HepG2 (cell line): ENCODE results near the gene DCPS. TPM values are rescaled to one million over a fixed set of nuclear protein-coding genes. Genes with fewer than 3 reads are reported as not detected.

ENCODE experiments used
- ATRX ChIP-seq: sonication (generic); formaldehyde crosslinking; IDR thresholded peaks from 2 replicates; pipeline ENCODE4 v1.4.0; 2020; ENCODE audit warnings: missing genetic modification reagents, borderline replicate concordance
- CENPT ChIP-seq: sonication (generic); formaldehyde crosslinking; IDR thresholded peaks from 2 replicates; pipeline ENCODE4 v1.8.0; 2022; ENCODE audit warnings: low read depth, mild to moderate bottlenecking, moderate library complexity, missing genetic modification reagents
- CTCF ChIP-seq: sonication (generic); formaldehyde crosslinking; IDR thresholded peaks from 2 replicates; pipeline ENCODE4 v1.5.0; 2020; ENCODE audit warnings: mild to moderate bottlenecking, missing genetic modification reagents, moderate library complexity
- E2F2 ChIP-seq: sonication (generic); formaldehyde crosslinking; IDR thresholded peaks from 2 replicates; pipeline ENCODE4 v1.4.0; 2020; ENCODE audit warnings: missing genetic modification reagents, borderline replicate concordance
- ELF3 ChIP-seq: IDR thresholded peaks from 2 replicates; pipeline ENCODE4 v1.6.1; 2016; ENCODE audit warnings: missing genetic modification reagents, missing compliant biosample characterization
- ETS1 ChIP-seq: sonication (generic); formaldehyde crosslinking; IDR thresholded peaks from 2 replicates; pipeline ENCODE4 v1.4.0; 2020; ENCODE audit warnings: missing genetic modification reagents
- FLYWCH1 ChIP-seq: sonication (generic); formaldehyde crosslinking; IDR thresholded peaks from 2 replicates; pipeline ENCODE4 v1.8.1; 2023; ENCODE audit warnings: mild to moderate bottlenecking, missing genetic modification reagents
- NFKB2 ChIP-seq: sonication (generic); formaldehyde crosslinking; IDR thresholded peaks from 2 replicates; pipeline ENCODE4 v1.4.0; 2020; ENCODE audit warnings: missing genetic modification reagents, borderline replicate concordance
- NFKBIZ ChIP-seq: IDR thresholded peaks from 2 replicates; pipeline ENCODE4 v1.6.1; 2018; ENCODE audit warnings: missing genetic modification reagents, missing compliant biosample characterization
- PATZ1 ChIP-seq: sonication (generic); formaldehyde crosslinking; IDR thresholded peaks from 2 replicates; pipeline ENCODE4 v1.4.0; 2020; ENCODE audit warnings: missing genetic modification reagents
- POLR2A ChIP-seq, 2 experiments: IDR thresholded peaks; 2 replicates each; pipeline ENCODE4 v1.6.1; 2011; ENCODE audit warnings: low read depth in 2 of 2, low read length in 2 of 2, mild to moderate bottlenecking in 1 of 2, moderate library complexity in 1 of 2; ENCODE audit not compliant: insufficient read depth in 1 of 2
- RAD21 ChIP-seq: fragments of 450-650 bp; formaldehyde crosslinking; IDR thresholded peaks from 2 replicates; pipeline ENCODE4 v1.5.0; 2020; ENCODE audit warnings: mild to moderate bottlenecking
- SMC3 ChIP-seq: IDR thresholded peaks from 2 replicates; pipeline ENCODE4 v1.6.1; 2011; ENCODE audit warnings: low read length, improper control_type of control experiment
- TFAP4 ChIP-seq: sonication (generic); IDR thresholded peaks from 2 replicates; pipeline ENCODE4 v1.6.1; 2016; ENCODE audit warnings: low read depth, borderline replicate concordance
- TRIM24 ChIP-seq: sonication (generic); formaldehyde crosslinking; IDR thresholded peaks from 2 replicates; pipeline ENCODE4 v1.8.0; 2022; ENCODE audit warnings: mild to moderate bottlenecking, missing genetic modification reagents
- XRCC5 ChIP-seq: fragments of 200-400 bp; formaldehyde crosslinking; optimal IDR thresholded peaks from 2 replicates; pipeline ENCODE3; 2017; ENCODE audit warnings: mild to moderate bottlenecking, low read length
- YY1 ChIP-seq: IDR thresholded peaks from 2 replicates; pipeline ENCODE4 v1.6.1; 2011; ENCODE audit warnings: low read length, low read depth, moderate library complexity, mild to moderate bottlenecking; ENCODE audit not compliant: insufficient read depth, insufficient replicate concordance
- ZNF121 ChIP-seq: sonication (generic); formaldehyde crosslinking; IDR thresholded peaks from 2 replicates; pipeline ENCODE4 v1.5.0; 2020; ENCODE audit warnings: mild to moderate bottlenecking, missing genetic modification reagents
- ZNF180 ChIP-seq: sonication (generic); formaldehyde crosslinking; IDR thresholded peaks from 2 replicates; pipeline ENCODE4 v1.4.0; 2020; ENCODE audit warnings: low read depth, missing genetic modification reagents, borderline replicate concordance
- ZNF24 ChIP-seq: fragments of 450-650 bp; IDR thresholded peaks from 2 replicates; pipeline ENCODE4 v1.6.1; 2017; ENCODE audit warnings: antibody characterized with exemption, mild to moderate bottlenecking
- ZNF709 ChIP-seq: sonication (generic); formaldehyde crosslinking; IDR thresholded peaks from 2 replicates; pipeline ENCODE4 v1.5.0; 2020; ENCODE audit warnings: mild to moderate bottlenecking, missing genetic modification reagents
- ZNF720 ChIP-seq: sonication (generic); formaldehyde crosslinking; IDR thresholded peaks from 2 replicates; pipeline ENCODE4 v1.4.0; 2020; ENCODE audit warnings: missing genetic modification reagents
- polyA plus RNA-seq, 8 experiments: library from polyadenylated mRNA; depleted of rRNA in 3 of 8; stranded (reverse) in 7 of 8; unstranded in 1 of 8; fragments of >200 nt; fragmentation: Illumina TruSeq in 4 of 8; extraction: Trizol in 4 of 8; gene quantifications; 2 replicates each; pipeline versions ENCODE4 v1.2.1 to v1.2.3, GENCODE V29; 2011 to 2016; ENCODE audit warnings: low read depth in 4 of 8, missing spikeins in 1 of 8, mixed read lengths in 1 of 8; ENCODE audit not compliant: insufficient read depth in 1 of 8
- total RNA-seq, 5 experiments: library from RNA; depleted of rRNA; stranded (reverse); fragments of >200 nt; fragmentation: Illumina TruSeq; extraction: Trizol; gene quantifications; 2 replicates each; pipeline ENCODE4 v1.2.3, GENCODE V29; 2016; ENCODE audit warnings: low read depth in 1 of 5

DCPS gene
- total and polyA plus RNA-seq, 2 of the 13 experiments (the other 11 are each of a cell fraction or from before 2014, with no cell fraction given), result 21.9 to 22.5 TPM

GRCh38 chr11:126310200-126310991, 6.5 kb downstream of the DCPS start (continued):
- TF ChIP-seq ATRX (CRISPR knock-in tag) (no peak), NFKBIZ (CRISPR knock-in tag) (no peak), ZNF180 (CRISPR knock-in tag) (no peak), ETS1 (CRISPR knock-in tag) (no peak), SMC3 (peak; percentile 77), ZNF709 (CRISPR knock-in tag) (no peak), XRCC5 (peak; percentile 49), NFKB2 (peak; percentile 45; the same call in 1 of the 2 replicates), ZNF121 (CRISPR knock-in tag) (peak; percentile 52; the same call in 1 of the 2 replicates), TRIM24 (CRISPR knock-in tag) (no peak), RAD21 (CRISPR knock-in tag) (peak; percentile 92), YY1 (no peak), CTCF (CRISPR knock-in tag) (peak; percentile 95), ZNF24 (no peak), CENPT (CRISPR knock-in tag) (no peak), ELF3 (CRISPR knock-in tag) (no peak), E2F2 (no peak), PATZ1 (0 out of 2 replicates have a peak, but pooled peaks have one; percentile 41), TFAP4 (peak; percentile 72; the same call in 1 of the 2 replicates), FLYWCH1 (CRISPR knock-in tag) (no peak), POLR2A (IDR thresholded peaks at IDR 0.05; ENCODE audit: insufficient read depth in 1 of 2, low read depth in 2 of 2, low read length in 2 of 2) (no peak), ZNF720 (no peak)
